Measurements from ENCODE around the gene C1QL4. TPM values are rescaled to one million over a fixed set of nuclear protein-coding genes. Genes with fewer than 3 reads are reported as not detected.
A peak's percentile ranks its signal among the peaks of the same experiment; 100 is the strongest.

The C1QL4 gene
- total RNA-seq, 1 experiment from 2014 or later, result 3.6 TPM

DNA sequence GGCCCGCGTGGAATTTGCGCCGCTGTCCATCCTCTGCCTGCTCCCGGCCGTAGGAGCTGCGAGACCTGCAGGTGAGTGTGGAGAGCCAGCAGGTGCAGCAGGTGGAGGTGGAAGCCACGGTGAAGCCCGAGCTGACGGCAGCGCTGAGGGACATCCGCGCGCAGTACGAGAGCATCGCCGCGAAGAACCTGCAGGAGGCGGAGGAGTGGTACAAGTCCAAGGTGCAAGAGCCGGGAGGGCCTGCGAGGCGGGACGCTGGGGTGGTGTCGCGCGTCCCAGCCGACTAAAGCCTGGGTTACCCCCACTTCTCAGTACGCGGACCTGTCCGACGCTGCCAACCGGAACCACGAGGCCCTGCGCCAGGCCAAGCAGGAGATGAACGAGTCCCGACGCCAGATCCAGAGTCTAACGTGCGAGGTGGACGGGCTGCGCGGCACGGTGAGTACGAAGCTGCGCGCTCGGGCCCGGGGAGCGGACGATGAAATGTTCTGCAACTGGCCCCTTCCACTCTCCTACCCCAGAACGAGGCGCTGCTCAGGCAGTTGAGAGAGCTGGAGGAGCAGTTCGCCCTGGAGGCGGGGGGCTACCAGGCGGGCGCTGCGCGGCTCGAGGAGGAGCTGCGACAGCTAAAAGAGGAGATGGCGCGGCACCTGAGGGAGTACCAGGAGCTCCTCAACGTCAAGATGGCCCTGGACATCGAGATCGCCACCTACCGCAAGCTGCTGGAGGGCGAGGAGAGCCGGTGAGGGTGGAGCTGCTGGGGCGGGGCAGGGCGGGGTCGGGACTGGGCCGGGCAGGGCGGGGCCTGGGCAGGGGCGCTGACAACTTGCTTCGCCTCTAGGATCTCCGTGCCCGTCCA is 39.9 kb downstream of the C1QL4 start:
- Histone ChIP-seq H3K27me3 (replicated peaks; ENCODE audit: control insufficient read depth, insufficient read depth, low read length) (no peaks in the 10 kb centered on the region), H3K4me1 (0 out of 2 replicates have a peak, but pooled peaks cover 10% of the 10 kb centered on the region), H3K9me3 (no peaks in the 10 kb centered on the region), H3K36me3 (ENCODE audit: control insufficient read depth, insufficient read depth, low read length) (no peaks in the 10 kb centered on the region), H3K4me3 (ENCODE audit: low read depth, low read length) (peak overlapping the region; percentile 69)
- ChIA-PET CTCF (interaction anchor here (0.5 to 3.1 kb wide), 42 partner anchors 9 to 1921 kb away, joined by 3 to 48 read pairs (median 4); partner anchors contain the start of genes C1QL4, DNAJC22, POU6F1 and RHEBL1), POLR2A (interaction anchor here (0.5 to 1.3 kb wide), 6 partner anchors 26 to 444 kb away, joined by 3 to 20 read pairs (median 6); partner anchors contain the start of genes SPATS2, TMBIM6 and TROAP)
- peak overlapping the region; percentile 79 for H3K4me3 Mint-ChIP-seq (ENCODE audit: unreplicated experiment)
- no peaks in the 10 kb centered on the region for H3K36me3 Mint-ChIP-seq (ENCODE audit: insufficient read depth, unreplicated experiment)
- no peak overlapping the region for H3K27ac Mint-ChIP-seq (ENCODE audit: unreplicated experiment)
- peak; percentile 40 to 68 for TF ChIP-seq CTCF (IDR thresholded peaks at IDR 0.05; ENCODE audit: insufficient read depth in 1 of 2, low read depth in 1 of 2, low read length in 1 of 2, severe bottlenecking in 1 of 2, unreplicated experiment in 1 of 2)
- peak; percentile 88 to 93 for DNase-seq
- no TSS peak for BruUV-seq (replicated peaks)
- peaks cover 22% of the 10 kb centered on the region for H3K4me1 Mint-ChIP-seq (ENCODE audit: low read depth, unreplicated experiment)
- H3K27me3 Mint-ChIP-seq (ENCODE audit: insufficient read depth, unreplicated experiment), result peaks cover 2% of the 10 kb centered on the region
- intact Hi-C loops (cut with micrococcal nuclease; ENCODE audit: unreplicated experiment), result loop anchor here (1.0 to 2.0 kb wide), 4 partner anchors 9 to 50 kb away; partner anchors contain the start of genes DNAJC22, TROAP and TUBA1C
- H3K9me3 Mint-ChIP-seq (ENCODE audit: unreplicated experiment), result no peaks in the 10 kb centered on the region

GRCh38 chr12:49296034-49296835 is 40.8 kb downstream of the C1QL4 start:
- Histone ChIP-seq H3K4me3 (ENCODE audit: low read depth, low read length) (peak overlapping the region; percentile 69), H3K36me3 (ENCODE audit: control insufficient read depth, insufficient read depth, low read length) (no peaks in the 10 kb centered on the region), H3K27me3 (replicated peaks; ENCODE audit: control insufficient read depth, insufficient read depth, low read length) (no peaks in the 10 kb centered on the region), H3K4me1 (0 out of 2 replicates have a peak, but pooled peaks cover 5% of the 10 kb centered on the region), H3K9me3 (no peaks in the 10 kb centered on the region)
- no peaks in the 10 kb centered on the region for H3K9me3 Mint-ChIP-seq (ENCODE audit: unreplicated experiment)
- peak; percentile 84 to 94 for TF ChIP-seq CTCF (IDR thresholded peaks at IDR 0.05; ENCODE audit: insufficient read depth in 1 of 2, low read depth in 1 of 2, low read length in 1 of 2, severe bottlenecking in 1 of 2, unreplicated experiment in 1 of 2)
- intact Hi-C loops (cut with micrococcal nuclease; ENCODE audit: unreplicated experiment), result loop anchor here (2.0 kb wide), 2 partner anchors 27 to 51 kb away; partner anchors contain the start of genes DNAJC22 and TROAP
- no peaks in the 10 kb centered on the region for H3K36me3 Mint-ChIP-seq (ENCODE audit: insufficient read depth, unreplicated experiment)
- H3K4me3 Mint-ChIP-seq (ENCODE audit: unreplicated experiment), result peak overlapping the region; percentile 79
- POLR2A ChIA-PET, result interaction anchor here (0.7 to 1.3 kb wide), 4 partner anchors 27 to 445 kb away, joined by 3 to 20 read pairs (median 6); partner anchors contain the start of genes SPATS2, TMBIM6 and TROAP
- TSS peak; percentile 53 for BruUV-seq (replicated peaks)
- H3K4me1 Mint-ChIP-seq (ENCODE audit: low read depth, unreplicated experiment), result peaks cover 14% of the 10 kb centered on the region
- H3K27ac Mint-ChIP-seq (ENCODE audit: unreplicated experiment), result no peak overlapping the region
- DNase-seq, result peak; percentile 74 to 88
- CTCF ChIA-PET, result interaction anchor here (0.6 to 3.1 kb wide), 23 partner anchors 8 to 888 kb away, joined by 3 to 48 read pairs (median 6); partner anchors contain the start of genes C1QL4, DNAJC22 and TROAP
- H3K27me3 Mint-ChIP-seq (ENCODE audit: insufficient read depth, unreplicated experiment), result no peaks in the 10 kb centered on the region
